GM19467 (cell line): ENCODE measurements around the gene SS18L1.
A peak's percentile ranks its signal among the peaks of the same experiment; 100 is the strongest.
"Not testable (repeated sequence)": the region's sequence is repeated elsewhere in the genome, so short reads cannot be mapped to it uniquely, and the experiment has no call there.

Experiments used
- ATAC-seq: cut with Tn5 transposase; IDR thresholded peaks from one replicate; pipeline ENCODE4 v1.9.1; 2021; ENCODE audit warnings: mild to moderate bottlenecking, moderate library complexity; ENCODE audit not compliant: unreplicated experiment

SS18L1 gene

GRCh38 chr20:62136283-62137091 lies 7.1 kb upstream of the SS18L1 start:
- ATAC-seq, result no peak

- no peak for ATAC-seq
Measured at GRCh38 chr20:62137092-62137384, 6.5 kb upstream of the SS18L1 start.

- no peak for ATAC-seq
Measured at GRCh38 chr20:62137478-62138203, 5.9 kb upstream of the SS18L1 start.

GRCh38 chr20:62138204-62138543 lies 5.4 kb upstream of the SS18L1 start:
- no peak for ATAC-seq

- ATAC-seq, result no peak
Measured at GRCh38 chr20:62138912-62139311, 4.7 kb upstream of the SS18L1 start.

- no peak for ATAC-seq
Measured at GRCh38 chr20:62139636-62140035, 3.9 kb upstream of the SS18L1 start.

GRCh38 chr20:62141043-62141396 lies 2.5 kb upstream of the SS18L1 start:
- ATAC-seq, result no peak

- no peak for ATAC-seq
Measured at GRCh38 chr20:62141397-62142251, 1.9 kb upstream of the SS18L1 start.

- ATAC-seq, result peak; percentile 14
Measured at GRCh38 chr20:62142252-62143080, 1.1 kb upstream of the SS18L1 start.

- peak; percentile 23 for ATAC-seq
Measured at GRCh38 chr20:62143957-62144825, 622 bp downstream of the SS18L1 start.

- ATAC-seq, result no peak
Measured at GRCh38 chr20:62145688-62146018, 2.1 kb downstream of the SS18L1 start.

- ATAC-seq, result no peak
Measured at GRCh38 chr20:62146019-62146755, 2.6 kb downstream of the SS18L1 start.

GRCh38 chr20:62147125-62147524 lies 3.6 kb downstream of the SS18L1 start:
- no peak for ATAC-seq

GRCh38 chr20:62147528-62147927 lies 4.0 kb downstream of the SS18L1 start:
- ATAC-seq, result no peak

- not testable (repeated sequence) for ATAC-seq
Measured at GRCh38 chr20:62148383-62148782, 4.8 kb downstream of the SS18L1 start.

GRCh38 chr20:62148908-62149314 lies 5.3 kb downstream of the SS18L1 start:
- ATAC-seq, result no peak

GRCh38 chr20:62149532-62150309 lies 6.2 kb downstream of the SS18L1 start:
- no peak for ATAC-seq

- no peak for ATAC-seq
Measured at GRCh38 chr20:62150310-62150575, 6.7 kb downstream of the SS18L1 start.

GRCh38 chr20:62151225-62151624 lies 7.7 kb downstream of the SS18L1 start:
- no peak for ATAC-seq
